HG02938 (cell line): ENCODE measurements around the gene PKIG.

Experiments used
- ATAC-seq: cut with Tn5 transposase; IDR thresholded peaks from one replicate; pipeline ENCODE4 v1.9.1; 2021; ENCODE audit warnings: mild to moderate bottlenecking, moderate library complexity; ENCODE audit not compliant: unreplicated experiment

Gene PKIG

DNA sequence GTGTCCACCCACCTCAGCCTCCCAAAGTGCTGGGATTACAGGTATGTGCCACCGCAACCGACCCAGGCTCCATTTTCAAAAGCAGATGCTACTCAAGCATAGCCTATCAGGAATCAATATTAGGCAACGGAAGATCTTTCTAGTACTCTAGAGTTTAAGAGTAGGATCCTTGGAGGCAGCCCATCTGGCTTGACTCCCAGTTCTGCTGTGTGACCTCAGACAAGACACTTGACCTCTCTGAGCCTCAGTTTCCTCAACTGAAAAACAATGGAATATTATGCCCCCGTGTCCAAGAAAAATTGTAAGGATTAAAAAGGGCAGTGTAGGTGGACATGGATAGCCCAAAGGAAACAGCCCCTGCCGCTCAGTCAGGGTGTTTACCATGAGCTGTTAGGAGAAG lies 54.7 kb downstream of the PKIG start:
- no peak for ATAC-seq

DNA sequence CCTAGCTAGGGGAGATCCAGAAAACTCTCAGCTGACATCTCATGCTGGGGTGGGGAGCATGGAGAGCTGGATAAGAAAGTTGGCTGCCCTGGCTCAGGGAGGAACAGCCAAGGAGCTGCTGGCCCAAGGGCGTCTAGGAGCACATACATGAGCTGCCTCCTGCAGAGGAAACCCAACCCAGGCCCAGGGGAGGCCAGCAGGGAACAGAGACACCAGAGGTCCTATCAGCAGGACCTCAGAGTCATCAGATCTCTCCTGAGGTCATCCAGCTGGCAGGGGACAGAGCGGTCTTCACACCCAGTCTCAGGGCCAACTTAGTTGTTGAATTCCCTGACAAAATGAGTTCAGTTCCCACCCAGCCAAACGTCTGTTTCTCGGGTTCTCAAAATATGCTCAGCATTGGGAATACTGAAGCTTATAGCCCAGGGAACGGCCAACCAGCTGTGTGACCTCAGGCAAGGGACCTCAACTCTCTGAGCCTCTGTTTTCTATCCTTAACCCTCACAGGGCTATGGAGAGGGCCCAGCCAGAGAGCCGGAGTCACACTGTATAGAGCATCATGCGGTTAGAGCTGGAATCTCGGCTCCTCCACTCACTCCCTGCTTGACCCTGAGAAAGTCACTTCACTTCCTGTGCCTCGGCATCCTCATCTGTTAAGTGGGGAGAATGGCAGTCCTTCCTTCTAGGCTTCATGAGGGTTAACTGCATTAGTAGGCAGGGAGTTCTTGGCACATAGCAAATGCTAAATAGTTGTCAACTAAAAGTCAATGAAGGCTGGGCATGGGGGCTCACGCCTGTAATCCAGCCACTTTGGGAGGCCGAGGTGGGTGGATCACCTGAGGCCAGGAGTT lies 55.4 kb downstream of the PKIG start:
- ATAC-seq = no peak

DNA sequence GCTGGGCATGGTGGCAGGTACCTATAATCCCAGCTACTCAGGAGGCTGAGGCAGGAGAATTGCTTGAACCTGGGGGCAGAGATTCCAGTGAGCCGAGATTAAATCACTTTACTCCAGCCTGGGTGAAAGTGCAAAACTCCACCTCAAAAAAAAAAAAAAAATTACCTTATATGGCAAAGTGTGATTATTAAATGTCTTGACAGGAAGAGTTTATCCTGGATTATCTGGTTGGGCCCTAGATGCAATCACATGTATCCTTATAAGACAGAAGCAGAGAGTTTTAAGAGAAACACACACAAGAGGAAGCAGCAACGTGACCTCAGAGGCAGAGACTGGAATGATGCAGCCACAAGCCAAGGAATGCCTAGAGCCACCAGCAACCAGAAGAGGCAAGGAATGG lies 58.1 kb downstream of the PKIG start:
- ATAC-seq = no peak

DNA sequence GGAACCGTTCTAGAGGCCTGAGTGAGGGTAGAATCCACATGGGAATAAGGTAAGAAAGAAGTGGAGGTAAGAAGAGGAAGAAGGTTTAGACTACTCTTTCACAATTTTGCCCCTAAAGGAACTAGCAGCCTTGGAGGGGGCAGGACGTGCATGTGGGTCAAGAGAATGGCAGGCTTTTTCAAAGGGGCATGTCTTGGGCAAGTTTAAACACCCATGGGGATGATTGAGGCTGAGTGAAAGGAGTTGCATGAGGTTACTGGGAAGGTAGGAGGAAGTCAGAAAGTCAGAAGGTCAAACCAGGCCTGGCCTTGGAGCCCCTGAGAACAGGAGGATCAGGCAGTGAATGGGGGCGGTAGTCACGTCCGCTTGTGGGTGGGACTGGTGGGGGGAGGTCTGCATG lies 58.9 kb downstream of the PKIG start:
- ATAC-seq = no peak

- ATAC-seq = no peak
Observed at GRCh38 chr20:44642203-44643153, 60.1 kb downstream of the PKIG start.

- ATAC-seq = no peak
Observed at GRCh38 chr20:44643154-44643519, 60.8 kb downstream of the PKIG start.

DNA sequence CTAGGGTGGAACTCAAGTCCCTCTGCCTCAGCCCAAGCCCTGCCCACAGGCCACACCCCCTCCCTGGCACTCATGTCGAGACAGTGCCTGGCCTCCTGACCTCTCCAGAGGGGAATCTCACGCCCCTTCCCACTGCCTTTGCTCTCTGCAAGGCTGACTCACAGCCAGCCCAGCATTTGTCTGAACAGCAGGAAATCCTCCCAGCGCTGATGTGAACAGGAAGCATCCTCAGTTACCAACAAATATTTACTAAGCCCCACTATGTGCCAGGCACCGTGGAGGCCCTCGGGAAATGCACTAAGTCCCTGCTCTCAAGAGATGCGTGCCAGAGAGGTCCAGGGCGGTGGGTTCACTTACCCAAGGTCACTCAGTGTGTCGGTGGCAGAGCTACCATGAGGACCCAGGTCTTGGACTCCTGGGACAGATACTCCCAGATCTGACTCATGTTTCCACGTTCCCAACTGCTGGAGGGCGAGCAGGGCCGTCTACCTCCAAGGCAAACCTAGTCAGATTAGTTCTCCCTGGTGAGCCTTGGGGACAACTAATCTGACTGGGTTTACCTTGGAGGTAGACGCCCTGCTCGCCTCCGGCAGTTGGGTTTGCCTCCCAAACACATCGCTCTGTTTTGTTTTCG lies 61.3 kb downstream of the PKIG start:
- ATAC-seq = no peak

DNA sequence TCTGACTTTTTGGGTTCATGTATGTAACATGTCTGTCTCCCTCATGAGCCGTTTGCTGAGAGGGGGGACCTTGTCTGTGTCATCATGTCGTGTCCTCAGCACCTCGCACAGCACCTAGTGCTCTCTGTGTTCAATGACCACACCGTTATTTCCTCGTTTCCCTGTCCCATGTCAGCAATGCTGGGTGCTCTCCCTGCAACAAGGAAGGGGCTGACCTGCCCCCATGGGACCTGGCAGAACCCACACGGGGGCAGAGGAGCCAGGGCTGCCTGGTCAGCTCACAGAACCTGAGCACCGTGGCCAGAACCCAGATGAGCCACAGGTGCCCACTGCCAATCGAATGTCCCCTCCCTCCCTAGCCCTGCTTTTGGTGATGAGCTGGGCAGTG lies 61.8 kb downstream of the PKIG start:
- no peak for ATAC-seq

DNA sequence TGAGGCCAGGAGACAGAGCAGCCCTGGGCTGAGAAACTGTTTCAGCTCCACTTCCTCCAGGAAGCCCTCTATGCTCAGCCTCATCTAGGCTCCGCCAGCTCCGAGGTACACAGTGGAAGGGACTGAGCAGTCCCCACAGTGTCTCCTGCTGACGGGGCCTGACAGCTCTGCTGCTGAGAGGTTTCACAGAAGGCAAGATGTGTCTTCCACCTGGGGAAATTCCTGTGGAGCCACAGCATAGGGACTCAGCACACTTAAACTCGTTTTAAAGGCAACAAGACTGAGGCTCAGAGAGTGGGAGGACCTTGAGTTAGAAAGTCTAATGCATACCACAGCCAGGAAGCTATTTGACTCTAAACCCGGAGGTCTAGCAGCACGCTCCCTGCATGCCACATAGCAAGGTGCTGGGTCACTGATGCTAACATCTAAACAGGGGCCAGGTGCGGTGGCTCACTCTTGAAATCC lies 62.3 kb downstream of the PKIG start:
- no peak for ATAC-seq

DNA sequence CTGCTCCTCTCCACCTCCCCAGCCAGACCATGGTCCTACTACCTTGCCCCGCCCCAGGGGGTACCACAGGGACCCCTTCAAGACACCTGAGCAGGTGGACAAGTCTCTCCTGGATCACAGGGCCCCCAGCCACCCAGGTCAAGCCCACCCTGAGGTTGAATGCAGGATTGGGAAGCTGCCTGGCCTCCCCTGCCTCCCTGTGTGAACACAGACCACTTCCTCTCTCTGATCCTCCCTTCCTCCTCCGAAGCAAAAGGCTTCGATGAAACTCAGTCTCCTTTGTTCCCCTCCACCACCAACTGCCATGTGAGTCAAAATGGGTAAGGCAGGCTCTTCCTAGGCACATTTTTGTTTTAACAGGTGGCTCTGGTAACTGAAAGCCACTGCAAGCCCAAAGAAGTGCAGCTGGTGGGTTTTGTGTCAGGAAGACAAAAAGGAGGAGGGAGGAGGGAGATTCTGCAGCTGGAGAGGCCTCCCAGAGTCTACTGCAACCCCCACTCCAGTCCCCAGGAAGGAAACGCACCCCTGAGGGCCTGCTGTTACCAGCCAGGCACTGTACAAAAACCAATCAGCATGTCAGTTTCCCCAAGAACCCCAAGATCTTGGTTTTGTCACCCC lies 63.8 kb downstream of the PKIG start:
- no peak for ATAC-seq

- peak; percentile 57 for ATAC-seq
Observed at GRCh38 chr20:44646641-44647274, 64.4 kb downstream of the PKIG start.

GRCh38 chr20:44648068-44648467 lies 65.7 kb downstream of the PKIG start:
- ATAC-seq = no peak

- no peak for ATAC-seq
Observed at GRCh38 chr20:44648579-44648978, 66.2 kb downstream of the PKIG start.

DNA sequence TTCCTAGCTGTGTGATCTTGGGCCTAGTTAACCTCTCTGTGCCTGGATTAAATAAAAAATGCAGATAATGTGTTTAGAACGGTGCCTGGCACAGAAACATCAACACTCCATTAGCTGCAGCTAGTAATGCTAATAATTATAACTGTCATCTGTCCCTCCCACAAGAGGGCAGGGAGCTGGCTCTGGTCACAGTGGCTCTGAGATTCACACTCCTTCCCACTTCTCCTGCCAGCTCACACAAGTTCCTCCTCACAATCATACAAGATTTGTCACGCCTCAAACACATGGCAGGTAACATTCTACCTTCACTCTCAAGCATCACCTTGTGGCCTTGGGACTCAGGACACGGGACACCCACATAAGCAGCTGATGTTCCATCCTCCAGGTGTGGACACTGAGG lies 66.7 kb downstream of the PKIG start:
- ATAC-seq = no peak

DNA sequence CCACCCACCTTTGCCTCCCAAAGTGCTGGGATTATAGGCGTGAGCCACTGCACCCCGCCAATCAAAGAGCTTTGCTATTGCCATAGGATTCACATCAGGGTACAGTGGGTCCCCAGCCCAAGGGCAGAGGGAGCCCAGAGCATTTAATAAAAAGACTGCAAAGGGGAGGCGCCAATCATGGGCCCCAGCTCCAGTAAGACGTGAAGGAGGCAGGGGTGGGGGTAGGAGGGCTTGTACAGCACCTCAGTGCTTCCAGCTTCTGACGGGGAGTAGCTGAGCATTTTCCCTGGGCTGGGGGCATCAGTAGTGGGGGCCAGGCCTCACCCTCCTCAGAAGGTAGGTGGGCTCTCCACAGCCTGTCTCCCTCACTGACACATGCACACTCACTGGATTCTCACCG lies 67.6 kb downstream of the PKIG start:
- ATAC-seq = no peak

- no peak for ATAC-seq
Observed at GRCh38 chr20:44650771-44651433, 68.5 kb downstream of the PKIG start.

DNA sequence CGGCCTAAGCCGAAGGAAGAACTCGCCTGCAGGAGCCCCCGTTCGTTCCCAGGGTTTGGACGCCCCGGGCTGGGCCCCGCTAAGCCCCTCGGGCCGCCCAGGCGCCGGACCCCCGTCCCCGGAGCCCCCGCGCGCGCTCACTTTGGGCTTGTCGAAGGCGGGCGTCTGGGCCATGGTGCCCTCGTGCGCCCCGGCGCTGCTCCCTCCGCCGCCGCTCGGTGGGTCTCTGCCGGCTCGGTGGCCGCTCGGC lies 69.0 kb downstream of the PKIG start:
- no peak for ATAC-seq

DNA sequence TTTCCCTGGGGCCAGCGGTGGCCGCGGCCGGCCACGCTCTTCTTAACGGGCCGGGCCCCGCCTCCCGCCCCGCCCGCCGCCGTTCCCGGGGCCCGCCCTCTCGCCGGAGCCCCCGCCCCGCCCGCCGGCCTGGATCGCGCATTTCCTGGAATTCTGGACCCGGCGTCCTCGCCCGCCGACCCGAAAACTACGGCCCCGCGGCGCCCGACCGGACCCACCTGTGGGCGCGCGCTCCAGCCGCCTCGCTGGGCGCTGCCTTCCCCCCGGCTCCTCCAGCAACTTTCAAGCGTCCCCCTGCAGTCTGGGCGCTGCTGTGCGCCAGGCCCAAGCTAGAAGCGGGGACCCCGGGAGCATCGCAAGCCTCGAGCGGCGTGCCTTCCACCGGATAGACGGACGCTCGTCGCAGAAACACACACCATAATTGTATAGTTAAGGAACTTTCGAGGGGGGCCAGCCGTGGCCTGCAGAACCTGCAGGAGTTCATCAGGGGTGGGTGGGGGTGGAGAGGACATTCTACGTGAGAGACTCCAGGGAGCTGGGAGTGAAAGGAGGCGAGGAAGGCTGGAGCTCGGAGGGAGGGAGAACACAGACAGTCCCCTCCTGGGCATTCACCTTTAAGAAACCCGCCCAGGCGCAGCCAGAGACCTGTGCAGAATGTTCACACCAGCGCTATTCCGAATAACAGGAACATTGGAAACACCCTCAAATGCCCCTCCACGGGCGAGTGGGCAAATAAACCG lies 69.5 kb downstream of the PKIG start, which contains the start of gene ADA:
ADA (minus strand) TSS at position 16 of the 740 bp plus-strand sequence. CDS start 92 bp downstream, outside the sequence.
- ATAC-seq = no peak

DNA sequence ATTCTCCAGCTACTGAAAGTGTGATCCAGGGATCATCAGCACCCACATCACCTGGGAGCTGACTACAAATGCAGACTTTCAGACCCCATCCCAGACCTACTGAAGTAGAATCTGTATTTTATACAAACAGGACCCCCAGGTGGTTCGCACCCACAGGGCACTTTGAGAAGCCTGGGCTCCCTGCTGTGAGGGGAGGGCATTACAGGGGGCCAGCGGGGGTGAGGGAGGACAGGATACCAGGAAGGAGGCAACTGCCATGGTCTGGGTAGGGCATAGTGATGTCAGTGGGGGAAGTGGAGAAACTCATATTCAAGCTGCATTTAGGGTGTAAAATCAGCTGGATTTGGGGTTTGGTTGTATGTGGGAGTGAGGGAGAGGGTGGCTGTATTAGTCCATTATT lies 71.2 kb downstream of the PKIG start:
- no peak for ATAC-seq
